Spleen (tissue), 11 donors: Measurements from ENCODE around the gene TMEM270. TPM values are rescaled to one million over a fixed set of nuclear protein-coding genes. Genes with fewer than 3 reads are reported as not detected.

Source experiments
- DNase-seq: peaks from one replicate; pipeline ENCODE4 v3.0.0-alpha.2; 2020
- H3K27ac ChIP-seq, 8 donors: fragments of 200-600 bp; sonication (generic) in 7 of 8; 1 replicate in 4 of 8; 2 replicates in 4 of 8; pipeline versions ENCODE4 v1.5.0 to v1.8.0; 2016 to 2021; ENCODE audit warnings: inconsistent platforms in 4 of 8, mild to moderate bottlenecking in 4 of 8, moderate library complexity in 1 of 8
- H3K27me3 ChIP-seq, 7 donors: fragments of 200-600 bp; sonication (generic) in 6 of 7; replicated peaks in 1 of 7; 1 replicate in 4 of 7; 2 replicates in 3 of 7; pipeline versions ENCODE4 v1.5.0 to v1.8.0; 2016 to 2021; ENCODE audit warnings: inconsistent platforms in 3 of 7, mild to moderate bottlenecking in 1 of 7
- H3K36me3 ChIP-seq, 6 donors: fragments of 200-600 bp; sonication (generic) in 5 of 6; 1 replicate in 4 of 6; 2 replicates in 2 of 6; pipeline versions ENCODE4 v1.5.0 to v1.8.0; 2016 to 2021; ENCODE audit warnings: inconsistent platforms in 2 of 6
- H3K4me1 ChIP-seq, 6 donors: fragments of 200-600 bp; sonication (generic) in 5 of 6; 1 replicate in 3 of 6; 2 replicates in 3 of 6; pipeline versions ENCODE4 v1.5.0 to v1.8.0; 2016 to 2021; ENCODE audit warnings: inconsistent platforms in 3 of 6
- H3K4me3 ChIP-seq, 8 donors: fragments of 200-600 bp; sonication (generic) in 7 of 8; 1 replicate in 4 of 8; 2 replicates in 4 of 8; pipeline versions ENCODE4 v1.5.0 to v1.8.0; 2016 to 2021; ENCODE audit warnings: inconsistent platforms in 4 of 8, mild to moderate bottlenecking in 4 of 8, moderate library complexity in 2 of 8
- H3K9me3 ChIP-seq, 8 donors: fragments of 200-600 bp; sonication (generic) in 7 of 8; 1 replicate in 4 of 8; 2 replicates in 4 of 8; pipeline versions ENCODE4 v1.5.0 to v1.8.0; 2016 to 2021; ENCODE audit warnings: inconsistent platforms in 4 of 8
- CTCF ChIP-seq, 11 experiments: fragments of 200-600 bp in 7 of 11; fragments of 450-650 bp in 4 of 11; sonication (generic) in 4 of 11; IDR thresholded peaks in 8 of 11; conservative IDR thresholded peaks in 3 of 11; 1 replicate in 7 of 11; 2 replicates in 4 of 11; pipeline versions ENCODE4 v1.4.0 to v1.8.0; 2016 to 2021; ENCODE audit warnings: antibody characterized with exemption in 11 of 11, inconsistent platforms in 4 of 11, mild to moderate bottlenecking in 1 of 11
- POLR2A ChIP-seq, 3 donors: fragments of 450-650 bp; IDR thresholded peaks; one replicate each; pipeline ENCODE4 v1.5.1; 2017; ENCODE audit warnings: antibody characterized with exemption in 3 of 3, mild to moderate bottlenecking in 1 of 3
- POLR2AphosphoS5 ChIP-seq, 3 donors: sonication (generic); formaldehyde crosslinking; IDR thresholded peaks; one replicate each; pipeline ENCODE4 v1.5.1; 2017; ENCODE audit warnings: antibody characterized with exemption in 3 of 3
- WGBS, 5 donors: extraction: QIAGEN DNeasy Blood & Tissue Kit in 3 of 5; methylation state at CpG; one replicate each; pipeline versions ENCODE4 v1.1.5 to v1.1.7; 2013 to 2018; 5-methylcytosine and 5-hydroxymethylcytosine counted together
- intact Hi-C: fragments of 100-400 bp; cut with DNase I; formaldehyde crosslinking; loops from one replicate; pipeline ENCODE4 v1.15.0; 2023; ENCODE audit warnings: low total_unique reads
- polyA plus RNA-seq, 3 donors: library from polyadenylated mRNA; stranded (reverse); fragments of 200-250 nt; gene quantifications; one replicate each; pipeline ENCODE4 v1.2.1, GENCODE V29; 2013
- total RNA-seq, 7 donors: library from RNA; depleted of rRNA in 3 of 7; stranded (reverse); fragments of >200 nt in 3 of 7; fragmentation: NEBNext Ultra II Directional in 4 of 7; extraction: Animal tissue kit (Norgen Biotek cat#: 25700) in 4 of 7; gene quantifications; one replicate each; pipeline versions ENCODE4 v1.1.0 to v1.2.1, GENCODE V29; 2016 to 2021
- donor health status: healthy with polysubstance abuse.
- donor health status: DM: no; HTN: no; CAD: no; lungs with moderate emphysema.
- donor health status: DM: no; HTN: no; CAD: no.
- donor health status: Bipolar disorder and iron deficiency.
- donor health status: healthy.
- donor health status: DM: no; HTN: no; CAD: no.
- donor health status: DM: yes; HTN: yes; CAD: no.

TMEM270 gene
- total and polyA plus RNA-seq, 10 donors = not detected

- Histone ChIP-seq H3K27me3 (peaks cover 0 to 13% (median 0%) of the 10 kb centered on the region in 7 donors), H3K4me1 (peaks cover 0 to 34% (median 5%) of the 10 kb centered on the region in 6 donors), H3K27ac (no peak overlapping the region), H3K9me3 (peaks cover 0 to 22% (median 9%) of the 10 kb centered on the region in 8 donors), H3K36me3 (no peaks in the 10 kb centered on the region), H3K4me3 (no peak overlapping the region)
- intact Hi-C loops = no loop called here
- DNase-seq = no peak
- WGBS, 5 donors = 51 to 70% (median 57%) methylated on average over 11 of the region's 11 CpGs
- TF ChIP-seq POLR2AphosphoS5 (IDR thresholded peaks at IDR 0.05) = no peak
- no peak for TF ChIP-seq POLR2A (IDR thresholded peaks at IDR 0.05)
- no peak for TF ChIP-seq CTCF (IDR thresholded peaks at IDR 0.05 in 8 of 11, conservative IDR thresholded peaks at IDR 0.05 in 3 of 11)
Measured at GRCh38 chr7:73892003-73892999, 31.3 kb downstream of the TMEM270 start.

- peaks cover 0 to 12% (median 0%) of the 10 kb centered on the region in 7 donors for H3K27me3 ChIP-seq
- intact Hi-C loops = no loop called here
- peaks cover 0 to 34% (median 4%) of the 10 kb centered on the region in 6 donors for H3K4me1 ChIP-seq
- TF ChIP-seq CTCF (IDR thresholded peaks at IDR 0.05 in 8 of 11, conservative IDR thresholded peaks at IDR 0.05 in 3 of 11) = no peak
- peak in 2 of 3 donors; percentile 44 to 63 for TF ChIP-seq POLR2AphosphoS5 (IDR thresholded peaks at IDR 0.05)
- TF ChIP-seq POLR2A (IDR thresholded peaks at IDR 0.05) = no peak
- WGBS, 5 donors = 70 to 86% (median 82%) methylated on average over 13 to 22 of the region's 22 CpGs
- peaks cover 0 to 26% (median 12%) of the 10 kb centered on the region in 8 donors for H3K9me3 ChIP-seq
- H3K4me3 ChIP-seq = no peak overlapping the region
- DNase-seq = no peak
- peak overlapping the region in 1 of 8 donors; percentile 50 for H3K27ac ChIP-seq
- no peaks in the 10 kb centered on the region for H3K36me3 ChIP-seq
Measured at GRCh38 chr7:73893342-73894101, 32.6 kb downstream of the TMEM270 start.

- Histone ChIP-seq H3K27ac (peak overlapping the region in 4 of 8 donors; percentile 31 to 51 (median 42)), H3K9me3 (peaks cover 0 to 26% (median 12%) of the 10 kb centered on the region in 8 donors), H3K36me3 (no peaks in the 10 kb centered on the region), H3K4me1 (peaks cover 0 to 34% (median 4%) of the 10 kb centered on the region in 6 donors), H3K27me3 (peaks cover 0 to 12% (median 0%) of the 10 kb centered on the region in 7 donors), H3K4me3 (no peak overlapping the region)
- DNase-seq = no peak
- intact Hi-C loops = no loop called here
- TF ChIP-seq POLR2A (IDR thresholded peaks at IDR 0.05) = no peak
- no peak for TF ChIP-seq POLR2AphosphoS5 (IDR thresholded peaks at IDR 0.05)
- TF ChIP-seq CTCF (IDR thresholded peaks at IDR 0.05 in 8 of 11, conservative IDR thresholded peaks at IDR 0.05 in 3 of 11) = no peak
- WGBS, 5 donors = 84 to 93% (median 88%) methylated on average over 6 of the region's 6 CpGs
Measured at GRCh38 chr7:73894166-73894565, 33.2 kb downstream of the TMEM270 start.
